HT1080 (cell line): ENCODE results near the gene PYY. TPM values are rescaled to one million over a fixed set of nuclear protein-coding genes. Genes with fewer than 3 reads are reported as not detected.
"Not testable (repeated sequence)": the region's sequence is repeated elsewhere in the genome, so short reads cannot be mapped to it uniquely, and the experiment has no call there.

ENCODE experiments used
- DNase-seq: peaks from one replicate; pipeline ENCODE4 v3.0.0-alpha.2; 2015; ENCODE audit warnings: low read depth
- total RNA-seq: library from RNA; depleted of rRNA; stranded (reverse); fragments of >200 nt; shearing (Covaris generic); gene quantifications from 2 replicates; pipeline ENCODE4 v1.2.3, GENCODE V29; 2014

PYY gene
- total RNA-seq, 1 experiment from 2014 or later = not detected

DNA sequence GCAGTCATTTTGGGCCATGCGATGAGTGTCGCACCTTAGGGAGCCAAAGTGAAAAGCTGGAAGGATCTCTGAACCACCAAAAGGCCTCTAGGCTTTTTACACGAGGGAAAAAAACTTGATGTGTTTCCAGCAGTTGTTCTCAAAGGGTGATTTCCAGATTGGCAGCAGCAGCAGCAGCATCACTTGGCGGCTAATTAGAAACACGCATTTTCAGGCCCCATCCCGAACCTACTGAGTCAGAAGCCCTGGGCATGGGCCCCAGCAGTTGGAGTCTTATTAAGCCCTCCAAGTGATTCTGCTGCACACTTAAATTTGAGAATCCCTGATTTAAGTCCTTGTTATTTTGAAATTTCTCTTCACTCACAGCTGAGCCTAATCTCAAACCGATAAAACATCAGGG lies 25.3 kb upstream of the PYY start:
- no peak for DNase-seq

DNA sequence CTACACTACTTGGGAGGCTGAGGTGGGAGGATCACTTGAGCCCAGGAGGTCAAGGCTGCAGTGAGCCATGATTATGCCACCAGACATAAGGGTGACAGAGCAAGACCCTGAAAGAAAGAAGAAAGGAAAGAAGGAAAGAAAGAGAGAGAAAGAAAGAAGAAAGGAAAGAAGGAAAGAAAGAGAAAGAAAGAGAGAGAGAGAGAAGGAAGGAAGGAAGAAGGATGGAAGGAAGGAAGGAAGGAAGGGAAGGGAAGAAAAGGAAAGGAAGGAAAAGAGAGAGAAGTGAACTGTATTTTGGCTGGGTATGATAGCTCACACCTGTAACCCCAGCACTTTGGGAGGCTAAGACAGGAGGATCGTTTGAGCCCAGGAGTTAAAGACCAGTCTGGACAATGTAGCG lies 24.3 kb upstream of the PYY start:
- no peak for DNase-seq

DNA sequence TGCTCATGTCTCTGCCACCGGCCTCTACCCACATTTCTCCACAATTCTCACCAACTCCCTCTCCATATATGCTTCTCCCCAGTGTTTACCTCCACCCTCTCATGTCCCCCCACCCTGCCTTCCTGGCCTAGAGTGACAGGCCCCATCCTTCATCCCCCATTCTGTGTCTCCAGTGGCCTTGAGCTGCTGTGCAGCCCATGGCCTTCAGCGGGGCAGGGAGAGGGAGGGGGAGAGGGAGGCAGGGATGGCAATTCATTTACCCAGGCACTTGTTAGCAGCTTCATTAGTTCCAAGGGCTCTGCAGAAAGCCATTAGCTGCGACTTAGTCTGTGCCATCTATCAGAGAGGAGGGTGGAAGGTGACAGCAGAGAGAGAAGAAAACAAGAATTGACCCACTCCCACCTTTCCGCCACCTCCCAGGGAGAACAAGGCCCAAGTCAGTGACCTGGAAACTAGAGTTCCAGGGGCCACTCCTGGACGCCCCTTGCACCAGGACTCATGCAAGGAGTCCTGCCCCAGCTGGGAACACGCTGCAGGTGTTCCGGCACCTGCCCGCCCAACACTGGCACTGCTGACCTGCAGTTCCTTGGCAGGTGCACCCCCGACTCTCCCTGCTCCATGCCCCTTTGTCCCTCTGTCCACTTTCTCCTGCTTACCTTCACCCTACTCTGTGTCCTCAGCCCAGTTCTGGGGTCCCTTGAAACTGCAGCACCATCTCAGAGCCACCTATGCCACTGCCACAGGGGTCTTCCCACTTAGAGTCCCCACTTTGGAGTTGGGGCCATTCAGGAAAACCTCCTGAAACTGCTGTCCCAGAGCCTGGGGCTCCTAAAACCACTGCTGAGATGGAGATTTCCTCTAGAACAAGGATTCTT lies 23.5 kb upstream of the PYY start:
- no peak for DNase-seq

DNA sequence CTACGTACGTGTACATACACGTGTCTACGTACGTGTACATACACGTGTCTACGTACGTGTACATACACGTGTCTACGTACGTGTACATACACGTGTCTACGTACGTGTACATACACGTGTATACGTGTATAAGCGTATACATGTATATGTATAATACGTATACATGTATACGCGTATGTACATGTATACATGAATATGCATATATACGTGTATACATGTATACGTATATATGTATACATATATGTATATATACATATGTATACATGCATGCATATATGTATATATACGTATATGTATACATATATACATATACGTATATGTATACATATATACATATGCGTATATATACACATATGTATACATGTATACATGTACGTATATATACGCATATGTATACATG lies 22.2 kb upstream of the PYY start:
- DNase-seq = no peak

DNA sequence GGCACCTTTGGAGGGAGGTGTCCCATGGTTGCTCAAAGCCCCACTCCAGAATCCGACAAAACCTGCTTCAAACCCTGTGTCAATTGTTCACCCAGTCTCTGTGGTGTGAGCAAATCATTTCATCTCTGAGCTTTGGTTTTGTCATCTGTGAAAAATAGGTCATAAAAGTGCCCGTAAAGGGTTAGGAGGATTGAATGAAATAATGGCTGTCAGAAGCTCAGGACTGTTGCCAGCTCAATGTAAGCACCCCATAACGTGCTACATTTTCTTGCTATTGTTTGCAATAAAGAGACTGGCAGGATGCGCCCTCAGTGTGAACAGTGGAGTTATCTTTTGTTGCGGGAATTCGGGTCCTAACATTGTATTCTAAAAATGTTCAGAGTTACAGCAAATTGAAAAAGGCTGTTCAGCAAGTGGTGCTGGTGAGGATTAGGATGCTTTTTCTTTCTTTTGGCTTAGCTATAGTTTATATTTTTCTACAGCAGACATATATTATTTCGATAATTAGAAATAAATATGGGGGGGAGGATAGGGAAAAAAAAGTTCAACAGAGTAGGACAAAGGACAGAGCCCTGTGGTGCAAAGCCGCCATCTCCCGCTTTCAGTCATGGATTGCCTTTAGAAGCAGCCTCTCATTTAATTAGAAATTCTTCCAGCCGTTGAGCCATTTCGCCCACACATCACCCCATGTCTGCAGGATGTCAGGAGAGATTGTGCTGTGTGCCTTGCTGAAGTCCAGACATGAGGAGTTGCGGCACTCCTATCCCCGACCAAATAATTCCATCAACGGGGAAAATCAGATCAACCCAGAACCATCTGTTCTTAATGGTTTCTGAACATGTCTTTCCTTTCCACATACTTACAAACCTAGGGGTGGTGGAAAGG lies 20.9 kb upstream of the PYY start:
- no peak for DNase-seq

DNA sequence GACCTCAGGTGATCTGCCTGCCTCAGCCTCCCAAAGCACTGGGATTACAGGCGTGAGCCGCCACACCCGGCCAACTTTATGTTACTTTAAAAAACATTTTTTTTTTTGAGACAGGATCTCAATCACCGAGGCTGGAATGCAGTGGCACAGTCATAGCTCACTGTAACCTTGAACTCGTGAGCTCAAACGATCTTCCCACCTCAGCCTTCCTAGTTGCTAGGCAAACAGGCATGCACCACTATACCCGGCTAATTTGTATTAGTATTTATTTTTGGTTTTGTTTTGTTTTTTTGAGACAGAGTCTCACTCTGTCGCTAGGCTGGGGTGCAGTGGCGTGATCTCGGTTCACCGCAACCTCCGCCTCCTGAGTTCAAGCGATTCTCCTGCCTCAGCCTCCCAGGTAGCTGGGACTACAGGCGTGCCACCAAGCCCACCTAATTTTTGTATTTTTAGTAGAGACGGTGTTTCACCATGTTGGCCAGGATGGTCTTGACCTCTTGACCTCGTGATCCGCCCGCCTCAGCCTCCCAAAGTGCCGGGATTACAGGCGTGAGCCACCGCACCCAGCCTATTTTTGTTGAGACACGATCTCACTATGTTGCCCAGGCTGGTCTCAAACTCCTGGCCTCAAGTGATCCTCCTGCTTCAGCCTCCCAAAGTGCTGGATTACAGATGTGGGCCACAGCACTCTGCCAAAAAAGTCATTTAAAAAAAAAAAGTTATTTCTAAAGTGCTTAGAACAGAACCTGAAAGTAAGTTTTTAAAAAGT lies 18.9 kb upstream of the PYY start:
- DNase-seq = not testable (repeated sequence)

DNA sequence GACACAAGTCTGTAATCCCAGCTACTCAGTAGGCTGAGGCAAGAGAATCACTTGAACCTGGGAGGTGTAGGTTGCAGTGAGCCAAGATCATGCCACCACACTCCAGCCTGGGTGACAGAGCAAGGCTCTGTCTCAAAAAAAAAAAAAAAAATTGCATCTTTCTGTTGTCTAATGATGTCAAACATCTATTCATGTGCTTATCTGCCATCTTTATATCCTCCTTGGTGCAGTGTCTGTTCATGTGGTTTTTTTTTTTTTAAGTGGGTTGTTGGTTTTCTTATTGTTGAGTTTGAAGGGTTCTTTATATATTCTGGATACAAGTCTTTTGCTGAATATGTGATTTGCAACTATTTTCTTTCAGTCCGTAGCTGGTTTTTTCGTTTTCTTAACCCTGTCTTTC lies 17.7 kb upstream of the PYY start:
- not testable (repeated sequence) for DNase-seq

DNA sequence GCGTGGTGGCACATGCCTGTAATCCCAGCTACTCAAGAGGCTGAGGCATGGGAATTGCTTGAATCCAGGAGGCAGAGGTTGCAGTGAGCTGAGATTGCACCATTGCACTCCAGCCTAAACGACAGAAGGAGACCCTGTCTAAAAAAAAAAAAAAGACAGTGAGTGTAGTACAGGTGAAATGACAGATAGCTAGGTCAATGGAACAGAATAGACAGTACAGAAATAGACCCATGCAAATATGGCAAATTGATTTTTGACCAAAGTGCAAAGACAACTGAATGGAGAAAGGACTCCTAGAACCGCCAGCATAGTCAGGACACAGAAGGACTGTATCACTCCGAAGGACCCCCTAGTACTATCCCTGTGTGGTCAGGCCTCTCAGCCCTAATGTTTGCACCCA lies 16.6 kb upstream of the PYY start:
- DNase-seq = no peak

DNA sequence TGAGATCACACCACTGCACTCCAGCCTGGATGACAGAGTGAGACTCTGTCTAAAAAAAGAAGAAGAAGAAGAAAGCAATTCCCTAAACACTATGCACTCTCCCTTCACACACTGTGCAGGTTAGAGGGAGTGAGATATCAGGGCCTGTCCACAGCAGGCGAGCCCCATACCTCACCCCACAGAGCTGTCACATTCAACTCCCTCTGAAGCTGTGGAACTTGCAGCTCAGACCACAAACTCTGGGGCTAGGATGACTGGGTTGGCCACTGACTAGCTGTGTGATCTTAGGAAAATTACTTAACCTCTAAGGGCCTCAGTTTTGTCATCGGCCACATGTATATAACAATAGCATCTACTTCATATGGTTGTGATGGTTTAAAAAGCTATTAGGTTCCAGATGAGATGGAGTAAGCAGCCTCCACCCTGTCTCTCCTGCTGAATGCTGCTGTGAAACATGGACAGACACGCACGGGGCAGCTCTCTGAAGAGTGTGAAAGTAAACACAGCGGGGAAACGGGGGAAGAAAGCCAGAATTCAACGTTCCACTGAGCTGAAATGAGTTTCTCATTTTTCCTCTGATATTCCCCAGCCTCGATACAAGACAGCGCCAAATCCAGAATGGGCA lies 13.6 kb upstream of the PYY start:
- DNase-seq = no peak

DNA sequence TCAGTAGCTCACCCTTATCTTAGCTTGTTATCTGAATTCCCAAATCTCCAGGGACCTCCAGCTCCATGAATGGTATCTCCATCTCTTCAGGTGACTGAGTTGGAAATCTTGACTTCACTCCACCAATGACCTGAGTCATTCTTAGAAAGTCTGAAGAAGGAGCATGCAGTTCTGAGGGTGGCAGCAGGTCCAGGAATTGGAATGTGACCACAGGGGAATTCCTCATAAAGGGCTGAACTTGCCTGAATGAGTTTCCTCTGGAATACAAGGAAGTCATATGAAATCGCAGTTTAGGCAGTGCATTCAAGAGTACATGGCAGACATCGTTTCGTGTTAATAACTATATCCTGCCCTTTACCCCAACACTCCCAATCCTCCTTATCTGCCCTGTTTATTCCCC lies 12.5 kb upstream of the PYY start:
- DNase-seq = peak; percentile 31

DNA sequence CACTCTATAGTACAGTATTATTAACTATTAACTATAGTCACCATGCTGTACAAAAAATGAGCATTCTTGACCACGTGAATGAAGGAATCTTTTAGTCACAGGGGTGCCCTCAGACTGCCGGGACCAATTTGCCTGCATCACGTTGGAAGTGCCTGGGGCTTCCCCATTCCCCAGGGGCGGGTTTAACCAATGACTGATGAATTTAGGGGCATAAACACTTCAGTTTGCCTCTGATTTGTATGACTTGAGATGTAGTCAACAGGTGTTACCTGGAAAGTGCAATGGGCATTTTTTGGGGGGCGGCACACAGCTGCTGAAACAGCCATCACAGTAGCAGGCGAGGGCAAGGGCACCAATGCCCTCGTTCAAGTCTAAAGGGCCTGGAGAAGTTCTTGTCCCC lies 8.7 kb upstream of the PYY start:
- DNase-seq = no peak

DNA sequence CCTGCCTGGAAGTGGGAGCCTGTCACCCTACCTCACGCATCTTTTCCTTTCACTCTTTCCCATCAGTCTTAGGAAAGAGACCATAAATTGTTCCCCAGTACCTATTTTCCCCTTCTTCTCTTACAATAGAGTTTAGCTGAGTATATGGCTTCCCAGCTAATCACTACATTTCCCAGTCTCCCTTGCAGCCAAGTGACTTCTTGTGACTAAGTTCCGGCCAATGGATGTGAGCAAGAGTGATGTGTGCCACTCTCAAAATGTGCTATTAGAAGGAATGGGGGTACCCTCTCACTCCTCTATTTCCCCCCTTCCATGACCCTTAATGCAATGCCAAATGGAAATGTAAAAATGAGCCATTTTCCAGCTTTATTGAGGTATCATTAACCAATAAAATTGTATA lies 8.2 kb upstream of the PYY start:
- DNase-seq = no peak

DNA sequence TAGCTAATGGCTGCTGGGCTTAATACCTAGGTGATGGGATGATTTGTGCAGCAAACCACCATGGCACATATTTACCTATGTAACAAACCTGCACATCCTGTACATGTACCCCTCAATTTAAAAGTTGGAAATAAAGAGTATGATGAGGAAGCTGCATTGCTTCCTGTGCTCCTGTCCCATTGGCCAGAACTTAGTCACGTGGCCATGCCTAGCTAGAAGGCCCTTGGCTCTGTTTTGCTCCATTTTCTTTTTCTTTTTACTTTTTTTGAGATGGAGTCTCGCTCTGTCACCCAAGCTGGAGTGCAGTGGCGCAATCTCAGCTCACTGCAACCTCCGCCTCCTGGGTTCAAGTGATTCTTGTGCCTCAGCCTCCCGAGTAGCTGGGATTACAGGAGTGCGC lies 7.6 kb upstream of the PYY start:
- DNase-seq = not testable (repeated sequence)

DNA sequence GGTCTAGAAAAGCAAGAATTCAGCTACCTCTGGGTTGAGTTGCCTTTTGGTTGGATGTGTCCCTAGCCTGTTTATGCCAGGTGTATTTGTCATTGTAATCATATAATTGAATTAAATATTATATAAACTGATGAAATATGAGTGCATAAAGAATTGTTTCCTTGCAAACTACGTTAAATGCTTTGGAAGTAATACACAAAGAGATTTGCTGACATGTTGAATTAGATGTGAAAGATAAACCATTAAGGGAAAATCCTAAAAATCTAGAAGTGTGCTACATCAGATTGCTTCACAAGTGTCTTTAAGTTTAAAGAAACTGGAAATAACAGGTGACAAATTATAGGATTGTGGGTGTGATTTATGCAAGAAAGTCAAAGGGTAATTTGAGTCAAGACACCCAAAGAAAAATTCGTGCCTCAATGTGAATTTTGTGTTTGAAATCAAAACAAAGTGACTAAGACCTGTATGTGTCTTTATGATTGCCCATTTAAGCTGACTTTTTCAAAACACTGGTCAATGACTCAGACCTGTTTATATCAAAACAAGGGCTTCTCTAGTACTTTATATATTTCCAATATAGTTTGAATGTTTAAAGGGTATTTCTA lies 5.1 kb upstream of the PYY start:
- DNase-seq = no peak

DNA sequence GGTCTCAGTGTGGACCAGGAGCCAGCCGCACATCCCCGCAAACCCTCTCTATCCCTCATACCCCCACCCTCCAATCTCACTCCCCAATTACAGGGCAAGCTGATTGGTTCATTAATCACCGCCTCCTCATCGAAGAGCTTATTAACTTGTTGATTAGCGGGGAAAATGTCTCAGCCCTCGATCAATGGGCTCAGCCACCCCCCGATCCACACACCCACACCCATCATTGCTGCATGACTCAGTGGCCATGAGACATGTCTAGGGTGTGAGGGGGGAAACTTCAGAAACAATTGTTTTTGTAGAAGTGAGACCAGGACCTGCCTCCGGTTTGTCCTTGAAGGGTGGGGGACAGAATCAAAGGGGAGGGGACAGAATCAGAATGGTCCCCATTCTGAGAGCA lies 2.5 kb upstream of the PYY start:
- no peak for DNase-seq

DNA sequence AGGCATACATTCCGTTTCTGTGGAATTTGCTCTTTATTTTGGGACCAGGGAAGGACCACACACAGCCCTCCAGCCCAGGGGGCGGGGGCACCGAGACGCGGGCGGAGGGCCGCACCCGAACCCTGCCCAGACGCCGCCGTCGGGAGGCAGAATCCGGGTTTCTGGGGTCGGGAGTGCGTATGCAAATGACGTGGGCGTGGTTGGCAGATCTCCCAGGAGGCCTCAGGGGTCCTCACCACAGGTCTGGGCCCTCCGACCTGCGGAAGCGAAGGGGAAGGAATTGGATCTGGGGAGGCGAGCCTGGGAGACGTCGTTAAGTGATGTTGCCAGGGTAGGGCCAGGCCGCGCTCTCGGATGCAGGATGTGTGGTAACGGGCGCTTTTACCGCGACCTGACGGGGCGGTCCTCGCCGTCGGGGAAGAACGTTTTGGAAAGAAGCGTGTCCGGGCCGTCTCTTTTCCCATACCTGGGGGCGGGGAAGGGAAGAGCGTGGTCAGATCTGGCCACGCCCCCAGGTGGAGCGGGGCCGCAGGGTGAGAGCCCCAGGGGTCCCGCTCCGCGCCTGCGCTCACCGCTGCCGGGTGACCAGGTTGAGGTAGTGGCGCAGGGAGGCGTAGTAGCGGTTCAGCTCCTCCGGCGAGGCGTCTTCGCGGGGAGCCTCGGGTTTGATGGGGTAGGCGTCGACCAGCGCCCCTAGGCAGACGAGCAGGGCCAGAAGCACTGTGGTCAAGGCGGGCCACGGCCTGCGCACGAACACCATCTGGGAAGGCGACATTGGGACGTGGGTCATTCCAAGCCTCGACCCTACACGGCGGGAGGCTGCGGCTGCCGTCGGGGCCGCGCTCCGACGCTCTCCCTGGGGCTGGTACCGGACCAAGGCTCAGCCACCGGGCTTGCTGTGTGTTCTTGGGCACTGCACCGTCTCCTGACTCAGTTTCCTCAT lies 745 bp downstream of the PYY start:
- DNase-seq = no peak

DNA sequence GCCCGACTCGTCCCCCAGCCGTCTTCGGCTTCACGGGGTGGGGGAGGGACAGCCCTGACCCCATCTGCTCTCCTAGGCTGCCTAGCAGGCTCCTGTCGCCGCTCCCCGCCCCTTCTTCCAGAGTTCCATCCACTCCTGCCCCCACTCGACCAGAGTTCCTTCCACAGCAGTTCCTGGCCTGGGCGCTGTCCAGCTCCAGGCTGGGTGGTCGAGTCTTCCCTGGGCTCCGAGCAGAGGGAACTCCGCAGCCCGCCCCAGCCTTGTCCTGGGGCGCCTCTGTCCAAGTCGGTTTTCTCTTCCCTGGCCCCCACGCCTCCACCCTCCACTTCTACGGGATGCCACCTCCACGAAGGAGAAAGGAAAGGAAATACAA lies 1.4 kb downstream of the PYY start:
- DNase-seq = no peak

DNA sequence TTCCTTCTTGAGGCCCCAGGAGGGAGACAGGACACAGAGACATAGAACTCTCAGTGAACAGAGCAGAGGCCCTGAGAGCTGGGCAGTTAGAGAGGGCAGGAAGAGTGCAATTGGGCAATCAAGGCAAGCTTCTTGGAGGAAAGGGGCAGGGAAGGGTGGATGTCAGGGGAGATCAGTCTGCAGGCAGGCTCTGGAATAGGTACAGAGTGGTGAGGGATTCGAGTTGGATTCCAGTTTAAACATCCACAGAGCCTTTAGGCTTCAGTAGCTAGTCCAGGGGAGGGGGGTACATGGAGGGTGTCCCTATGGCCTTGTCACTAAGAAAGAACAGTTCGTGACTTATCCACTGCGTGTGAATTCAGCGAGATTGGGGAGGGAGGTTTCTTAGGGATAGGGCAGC lies 2.0 kb downstream of the PYY start:
- DNase-seq = no peak

DNA sequence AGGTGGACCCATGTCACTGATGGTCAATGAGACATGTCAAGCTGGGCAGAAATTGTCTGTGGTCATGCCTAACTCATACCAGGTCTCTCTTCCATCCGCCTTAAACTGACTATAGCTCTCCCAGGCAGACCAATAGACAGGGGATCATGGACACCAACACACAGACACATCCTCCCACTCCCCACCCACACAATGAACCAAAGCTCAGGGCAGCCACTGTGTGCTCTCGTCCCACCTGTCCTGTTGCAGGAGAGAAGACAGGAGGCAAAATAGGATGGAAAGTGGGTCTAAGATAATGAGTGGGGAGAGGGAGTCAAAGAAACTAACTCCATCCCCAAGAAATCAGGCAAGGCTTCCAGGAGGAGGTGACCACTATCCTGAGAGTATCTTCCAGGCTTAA lies 3.2 kb downstream of the PYY start:
- no peak for DNase-seq

DNA sequence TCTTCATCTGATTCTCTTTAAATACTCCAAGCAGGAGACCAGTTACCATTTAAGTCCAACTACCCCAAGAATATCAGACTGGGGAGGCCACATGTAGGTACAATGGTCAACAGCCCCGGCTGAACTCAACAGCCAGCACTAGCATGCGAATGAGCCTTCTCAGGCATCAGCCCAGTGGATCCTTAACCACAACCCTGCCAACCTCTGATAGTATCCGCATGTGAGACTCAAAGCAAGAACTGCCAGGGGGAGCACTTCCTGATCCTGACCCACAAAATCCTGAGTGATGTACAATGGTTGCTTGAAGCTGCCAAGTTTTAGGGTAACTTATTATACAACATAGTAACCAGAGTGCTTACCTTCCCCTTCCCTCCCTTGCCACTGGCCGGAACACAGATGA lies 4.0 kb downstream of the PYY start:
- peak; percentile 17 for DNase-seq
